ENCODE data around the gene GPR137. TPM values are rescaled to one million over a fixed set of nuclear protein-coding genes. Genes with fewer than 3 reads are reported as not detected.
"Not testable (repeated sequence)": the region's sequence is repeated elsewhere in the genome, so short reads cannot be mapped to it uniquely, and the experiment has no call there.

The GPR137 gene
- polyA plus RNA-seq, 3 donors: 7.8 to 21.0 (median 9.3) TPM

DNA sequence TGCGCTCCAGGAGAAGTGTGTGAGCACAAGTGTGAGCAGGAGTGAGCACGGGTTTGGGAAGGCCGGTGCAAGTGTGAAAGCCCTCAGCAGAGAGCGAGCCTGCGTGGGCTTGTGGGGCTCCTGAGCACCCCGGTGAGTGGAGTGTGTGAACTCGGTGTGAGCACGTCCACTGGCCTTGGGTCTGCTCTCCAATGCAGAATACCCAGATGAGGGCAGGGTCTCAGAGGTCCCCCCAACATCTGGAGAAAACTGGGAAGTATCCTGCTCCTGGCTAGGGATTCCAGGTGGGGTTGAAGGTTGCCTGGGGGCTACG lies 20.9 kb downstream of the GPR137 start:
- Histone ChIP-seq H3K9ac (ENCODE audit: insufficient read depth, low read length, poor library complexity, severe bottlenecking) (peak overlapping the region; percentile 65), H3K79me2 (ENCODE audit: insufficient read depth, low read length) (peaks cover 52% of the 10 kb centered on the region), H3K27me3 (ENCODE audit: control insufficient read depth in 2 of 2, insufficient read depth in 2 of 2, low read length in 2 of 2) (no peaks in the 10 kb centered on the region), H3K4me1 (ENCODE audit: control insufficient read depth in 1 of 2, insufficient read depth in 2 of 2, low read length in 2 of 2) (peaks cover 28 to 33% of the 10 kb centered on the region in 2 donors), H3K9me3 (replicated peaks in 1 of 2; ENCODE audit: control insufficient read depth in 1 of 2, insufficient read depth in 1 of 2, low read length in 2 of 2) (no peaks in the 10 kb centered on the region), H3K4me3 (replicated peaks in 1 of 3; ENCODE audit: low read depth in 2 of 3, low read length in 3 of 3) (peak overlapping the region; percentile 46 to 91 (median 90)), H2AFZ (ENCODE audit: insufficient read depth, low read depth, low read length, poor library complexity, severe bottlenecking) (peak overlapping the region; percentile 66), H3K27ac (ENCODE audit: low read depth in 1 of 2, low read length in 2 of 2) (peak overlapping the region; percentile 78 to 80), H3K4me2 (replicated peaks; ENCODE audit: extremely low read depth, low read length, poor library complexity, severe bottlenecking) (peak overlapping the region; percentile 97), H3K36me3 (replicated peaks in 1 of 2; ENCODE audit: control insufficient read depth in 1 of 2, insufficient read depth in 2 of 2, low read length in 2 of 2) (peaks cover 9 to 22% of the 10 kb centered on the region in 2 donors), H4K20me1 (ENCODE audit: insufficient read depth, low read length) (peaks cover 49% of the 10 kb centered on the region)
- peak overlapping the region; percentile 96 to 97 for H3K4me3 Mint-ChIP-seq
- no peak for DNase-seq
- peaks cover 12 to 29% of the 10 kb centered on the region in 2 donors for H3K36me3 Mint-ChIP-seq
- TF ChIP-seq, protein P1, sequence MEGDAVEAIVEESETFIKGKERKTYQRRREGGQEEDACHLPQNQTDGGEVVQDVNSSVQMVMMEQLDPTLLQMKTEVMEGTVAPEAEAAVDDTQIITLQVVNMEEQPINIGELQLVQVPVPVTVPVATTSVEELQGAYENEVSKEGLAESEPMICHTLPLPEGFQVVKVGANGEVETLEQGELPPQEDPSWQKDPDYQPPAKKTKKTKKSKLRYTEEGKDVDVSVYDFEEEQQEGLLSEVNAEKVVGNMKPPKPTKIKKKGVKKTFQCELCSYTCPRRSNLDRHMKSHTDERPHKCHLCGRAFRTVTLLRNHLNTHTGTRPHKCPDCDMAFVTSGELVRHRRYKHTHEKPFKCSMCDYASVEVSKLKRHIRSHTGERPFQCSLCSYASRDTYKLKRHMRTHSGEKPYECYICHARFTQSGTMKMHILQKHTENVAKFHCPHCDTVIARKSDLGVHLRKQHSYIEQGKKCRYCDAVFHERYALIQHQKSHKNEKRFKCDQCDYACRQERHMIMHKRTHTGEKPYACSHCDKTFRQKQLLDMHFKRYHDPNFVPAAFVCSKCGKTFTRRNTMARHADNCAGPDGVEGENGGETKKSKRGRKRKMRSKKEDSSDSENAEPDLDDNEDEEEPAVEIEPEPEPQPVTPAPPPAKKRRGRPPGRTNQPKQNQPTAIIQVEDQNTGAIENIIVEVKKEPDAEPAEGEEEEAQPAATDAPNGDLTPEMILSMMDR (IDR thresholded peaks at IDR 0.05): no peak
- intact Hi-C loops (cut with micrococcal nuclease): loop anchor here in 1 of 2 donors (5.0 kb wide), 1 partner anchor 36 kb away; the partner anchor contains the start of gene CCDC88B
- peaks cover 5 to 9% (median 9%) of the 10 kb centered on the region in 3 donors for H3K27me3 Mint-ChIP-seq (ENCODE audit: low read depth in 3 of 3)
- H3K4me1 Mint-ChIP-seq: peaks cover 39% of the 10 kb centered on the region
- peak overlapping the region; percentile 92 to 97 (median 96) for H3K27ac Mint-ChIP-seq
- 10% methylated on average over 7 of the region's 9 CpGs for WGBS (ENCODE audit: insufficient coverage)
- H3K9me3 Mint-ChIP-seq: no peaks in the 10 kb centered on the region

DNA sequence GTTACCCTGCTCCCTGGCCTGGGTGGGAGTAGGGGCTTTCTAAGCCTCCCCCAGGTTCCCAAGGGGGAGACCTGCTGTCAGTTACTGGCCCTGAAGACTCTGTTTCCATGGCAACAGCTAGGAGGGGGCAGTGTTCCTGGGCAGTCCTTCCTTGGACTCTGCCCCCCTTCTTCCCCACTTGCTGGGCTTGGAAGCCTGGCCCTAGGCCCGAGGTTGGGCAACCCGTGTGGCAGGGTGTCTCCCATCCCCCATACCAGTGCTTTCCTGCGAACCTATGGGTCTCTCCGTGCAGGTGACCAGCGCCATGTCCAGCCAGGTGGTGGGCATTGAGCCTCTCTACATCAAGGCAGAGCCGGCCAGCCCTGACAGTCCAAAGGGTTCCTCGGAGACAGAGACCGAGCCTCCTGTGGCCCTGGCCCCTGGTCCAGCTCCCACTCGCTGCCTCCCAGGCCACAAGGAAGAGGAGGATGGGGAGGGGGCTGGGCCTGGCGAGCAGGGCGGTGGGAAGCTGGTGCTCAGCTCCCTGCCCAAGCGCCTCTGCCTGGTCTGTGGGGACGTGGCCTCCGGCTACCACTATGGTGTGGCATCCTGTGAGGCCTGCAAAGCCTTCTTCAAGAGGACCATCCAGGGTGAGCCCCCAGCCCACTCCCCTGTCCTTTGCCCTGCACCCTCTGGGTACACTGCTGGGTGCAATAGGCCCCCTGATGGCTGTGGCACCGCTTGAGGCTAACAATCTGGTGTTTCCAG lies 21.4 kb downstream of the GPR137 start:
- peaks cover 54% of the 10 kb centered on the region for H3K79me2 ChIP-seq (ENCODE audit: insufficient read depth, low read length)
- Mint-ChIP-seq H3K36me3 (peaks cover 12 to 32% of the 10 kb centered on the region in 2 donors), H3K27me3 (ENCODE audit: low read depth in 3 of 3) (peaks cover 4 to 5% (median 5%) of the 10 kb centered on the region in 3 donors), H3K9me3 (no peaks in the 10 kb centered on the region), H3K4me3 (peak overlapping the region; percentile 96 to 97), H3K4me1 (peaks cover 35% of the 10 kb centered on the region), H3K27ac (peak overlapping the region in 6 of 7 donors; percentile 50 to 97 (median 94))
- intact Hi-C loops (cut with micrococcal nuclease): loop anchor here in 1 of 2 donors (5.0 kb wide), 1 partner anchor 35 kb away; the partner anchor contains the start of gene CCDC88B
- peaks cover 26 to 30% of the 10 kb centered on the region in 2 donors for H3K4me1 ChIP-seq (ENCODE audit: control insufficient read depth in 1 of 2, insufficient read depth in 2 of 2, low read length in 2 of 2)
- DNase-seq: no peak
- no peak overlapping the region for H2AFZ ChIP-seq (ENCODE audit: insufficient read depth, low read depth, low read length, poor library complexity, severe bottlenecking)
- 74% methylated on average over 12 of the region's 15 CpGs for WGBS (ENCODE audit: insufficient coverage)
- peak overlapping the region; percentile 46 to 91 (median 90) for H3K4me3 ChIP-seq (replicated peaks in 1 of 3; ENCODE audit: low read depth in 2 of 3, low read length in 3 of 3)
- H3K4me2 ChIP-seq (replicated peaks; ENCODE audit: extremely low read depth, low read length, poor library complexity, severe bottlenecking): peak overlapping the region; percentile 97
- TF ChIP-seq, protein P1 (IDR thresholded peaks at IDR 0.05): no peak
- no peaks in the 10 kb centered on the region for H3K27me3 ChIP-seq (ENCODE audit: control insufficient read depth in 2 of 2, insufficient read depth in 2 of 2, low read length in 2 of 2)
- no peaks in the 10 kb centered on the region for H3K9me3 ChIP-seq (replicated peaks in 1 of 2; ENCODE audit: control insufficient read depth in 1 of 2, insufficient read depth in 1 of 2, low read length in 2 of 2)
- H3K9ac ChIP-seq (ENCODE audit: insufficient read depth, low read length, poor library complexity, severe bottlenecking): no peak overlapping the region
- H4K20me1 ChIP-seq (ENCODE audit: insufficient read depth, low read length): peaks cover 49% of the 10 kb centered on the region
- peak overlapping the region; percentile 78 to 80 for H3K27ac ChIP-seq (ENCODE audit: low read depth in 1 of 2, low read length in 2 of 2)
- peaks cover 9 to 22% of the 10 kb centered on the region in 2 donors for H3K36me3 ChIP-seq (replicated peaks in 1 of 2; ENCODE audit: control insufficient read depth in 1 of 2, insufficient read depth in 2 of 2, low read length in 2 of 2)

DNA sequence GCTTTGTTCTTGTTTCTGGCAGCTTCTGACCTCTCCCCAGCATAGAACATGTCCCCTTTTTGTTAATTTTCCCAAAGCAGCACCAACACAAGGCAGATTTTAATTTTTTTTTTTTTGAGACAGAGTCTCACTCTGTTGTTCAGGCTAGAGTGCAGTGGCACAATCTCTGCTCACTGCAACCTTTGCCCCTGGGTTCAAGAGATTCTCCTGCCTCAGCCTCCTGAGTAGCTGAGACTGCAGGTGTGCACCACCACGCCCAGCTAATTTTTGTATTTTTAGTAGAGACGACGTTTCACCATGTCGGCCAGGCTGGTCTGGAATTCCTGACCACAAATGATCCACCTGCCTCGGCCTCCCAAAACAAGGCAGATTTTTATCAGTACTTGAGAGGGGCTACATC lies 22.1 kb downstream of the GPR137 start:
- intact Hi-C loops (cut with micrococcal nuclease): loop anchor here in 1 of 2 donors (5.0 kb wide), 1 partner anchor 35 kb away; the partner anchor contains the start of gene CCDC88B
- H2AFZ ChIP-seq (ENCODE audit: insufficient read depth, low read depth, low read length, poor library complexity, severe bottlenecking); H3K9me3 Mint-ChIP-seq; H3K4me3 Mint-ChIP-seq; H3K27me3 Mint-ChIP-seq (ENCODE audit: low read depth in 3 of 3); H3K27me3 ChIP-seq (ENCODE audit: control insufficient read depth in 2 of 2, insufficient read depth in 2 of 2, low read length in 2 of 2); H3K4me3 ChIP-seq (replicated peaks in 1 of 3; ENCODE audit: low read depth in 2 of 3, low read length in 3 of 3); H3K9me3 ChIP-seq (replicated peaks in 1 of 2; ENCODE audit: control insufficient read depth in 1 of 2, insufficient read depth in 1 of 2, low read length in 2 of 2); DNase-seq; H3K4me2 ChIP-seq (replicated peaks; ENCODE audit: extremely low read depth, low read length, poor library complexity, severe bottlenecking); H3K9ac ChIP-seq (ENCODE audit: insufficient read depth, low read length, poor library complexity, severe bottlenecking); H3K27ac ChIP-seq (ENCODE audit: low read depth in 1 of 2, low read length in 2 of 2): not testable (repeated sequence)
- peaks cover 14 to 27% of the 10 kb centered on the region in 2 donors for H3K36me3 ChIP-seq (replicated peaks in 1 of 2; ENCODE audit: control insufficient read depth in 1 of 2, insufficient read depth in 2 of 2, low read length in 2 of 2)
- peaks cover 56% of the 10 kb centered on the region for H4K20me1 ChIP-seq (ENCODE audit: insufficient read depth, low read length)
- 93% methylated on average over 3 of the region's 5 CpGs for WGBS (ENCODE audit: insufficient coverage)
- Mint-ChIP-seq H3K36me3 (peaks cover 18 to 40% of the 10 kb centered on the region in 2 donors), H3K4me1 (peaks cover 36% of the 10 kb centered on the region), H3K27ac (peak overlapping the region in 3 of 7 donors; percentile 1 to 63 (median 50))
- peaks cover 61% of the 10 kb centered on the region for H3K79me2 ChIP-seq (ENCODE audit: insufficient read depth, low read length)
- H3K4me1 ChIP-seq (ENCODE audit: control insufficient read depth in 1 of 2, insufficient read depth in 2 of 2, low read length in 2 of 2): peaks cover 26 to 30% of the 10 kb centered on the region in 2 donors
